GM20000 (cell line): ENCODE results near the gene GATA2.

Experiments used
- DNase-seq: peaks from one replicate; pipeline ENCODE4 v3.0.0; 2012; ENCODE audit warnings: low spot score
- CTCF ChIP-seq: IDR thresholded peaks from 2 replicates; pipeline ENCODE4 v1.5.1; 2012; ENCODE audit warnings: mild to moderate bottlenecking, control low read depth; ENCODE audit errors: extremely low read depth, missing control alignments

The GATA2 gene

GRCh38 chr3:128449111-128449638, 43.8 kb downstream of the GATA2 start:
- DNase-seq = no peak
- no peak for TF ChIP-seq CTCF

- no peak for TF ChIP-seq CTCF
- DNase-seq = no peak
These were observed 44.5 kb downstream of the GATA2 start for GRCh38 chr3:128448491-128448890.

GRCh38 chr3:128447561-128448013, 45.4 kb downstream of the GATA2 start:
- no peak for TF ChIP-seq CTCF
- no peak for DNase-seq

- no peak for DNase-seq
These were observed 46.2 kb downstream of the GATA2 start for GRCh38 chr3:128446821-128447220.

GRCh38 chr3:128445357-128445756, 47.6 kb downstream of the GATA2 start:
- DNase-seq = no peak
- TF ChIP-seq CTCF = no peak

More at GRCh38 chr3:128446821-128447220, 46.2 kb downstream of the GATA2 start:
- no peak for TF ChIP-seq CTCF

- no peak for TF ChIP-seq CTCF
- no peak for DNase-seq
These were observed 49.2 kb downstream of the GATA2 start for GRCh38 chr3:128443771-128444170.

- no peak for TF ChIP-seq CTCF
- DNase-seq = no peak
These were observed 50.1 kb downstream of the GATA2 start for GRCh38 chr3:128442949-128443348.
